MCF 10A (cell line): ENCODE results near the gene BRF1. TPM values are rescaled to one million over a fixed set of nuclear protein-coding genes. Genes with fewer than 3 reads are reported as not detected.

Experiments
- BruUV-seq: library from RNA; stranded (reverse); fragments of 400-500 nt; replicated peaks from 2 replicates; lab custom pipeline; 2021; lab: Mats Ljungman, UMichigan
- CTCF ChIA-PET: fragments of 300-600 bp; sonication (Branson Sonifier 250); formaldehyde crosslinking; extraction: SDS; loops from one replicate; lab custom pipeline; 2021; ENCODE audit warnings: antibody characterized with exemption, inconsistent platforms; lab: Yijun Ruan, JAX
- POLR2A ChIA-PET: fragments of 300-600, 350-650 bp; sonication (Branson Sonifier 250); formaldehyde crosslinking; extraction: SDS; loops from one replicate; lab custom pipeline; 2020; ENCODE audit warnings: antibody characterized with exemption, inconsistent platforms; lab: Yijun Ruan, JAX
- DNase-seq: peaks from one replicate; pipeline ENCODE4 v3.0.0-alpha.2; 2018; ENCODE audit not compliant: unreplicated experiment
- H3K27ac Mint-ChIP-seq: one replicate; pipeline ENCODE4 v1.8.0; 2022; ENCODE audit warnings: mild to moderate bottlenecking, low read depth, mixed read lengths; ENCODE audit not compliant: unreplicated experiment
- H3K27me3 Mint-ChIP-seq: one replicate; pipeline ENCODE4 v1.8.0; 2022; ENCODE audit warnings: mixed read lengths; ENCODE audit not compliant: insufficient read depth, unreplicated experiment
- H3K36me3 Mint-ChIP-seq: one replicate; pipeline ENCODE4 v1.8.0; 2022; ENCODE audit warnings: mild to moderate bottlenecking, moderate library complexity, mixed read lengths; ENCODE audit not compliant: insufficient read depth, unreplicated experiment
- H3K4me1 Mint-ChIP-seq: one replicate; pipeline ENCODE4 v1.8.0; 2022; ENCODE audit warnings: mixed read lengths; ENCODE audit not compliant: insufficient read depth, unreplicated experiment
- H3K4me3 Mint-ChIP-seq: one replicate; pipeline ENCODE4 v1.8.0; 2022; ENCODE audit warnings: mild to moderate bottlenecking, moderate library complexity, mixed read lengths; ENCODE audit not compliant: unreplicated experiment
- H3K9me3 Mint-ChIP-seq: one replicate; pipeline ENCODE4 v1.8.0; 2022; ENCODE audit warnings: mixed read lengths; ENCODE audit not compliant: unreplicated experiment
- CTCF ChIP-seq: fragments of 200-600 bp; IDR thresholded peaks from one replicate; pipeline ENCODE4 v1.8.0; 2022; ENCODE audit warnings: antibody characterized with exemption, mild to moderate bottlenecking; ENCODE audit not compliant: unreplicated experiment
- intact Hi-C: fragments of 100-400 bp; cut with micrococcal nuclease; formaldehyde crosslinking; loops from 2 replicates; pipeline ENCODE4 v1.14.1; 2022
- total RNA-seq: library from RNA; stranded (reverse); gene quantifications from 2 replicates; pipeline ENCODE4 v1.2.3, GENCODE V29; 2022

The BRF1 gene
- total RNA-seq, 1 experiment from 2014 or later: 30.7 TPM

GRCh38 chr14:105208738-105209075 is 92.1 kb downstream of the BRF1 start:
- CTCF ChIA-PET: interaction anchor here (0.6 kb wide), 1 partner anchor 68 kb away, joined by 3 read pairs; no protein-coding TSS in a partner anchor
- intact Hi-C loops: no loop called here
- no peak for TF ChIP-seq CTCF
- H3K4me1 Mint-ChIP-seq: peaks cover 6% of the 10 kb centered on the region
- BruUV-seq: no TSS peak
- no peaks in the 10 kb centered on the region for H3K9me3 Mint-ChIP-seq
- peaks cover 6% of the 10 kb centered on the region for H3K36me3 Mint-ChIP-seq
- DNase-seq: no peak
- POLR2A ChIA-PET: no interaction called here
- no peaks in the 10 kb centered on the region for H3K27me3 Mint-ChIP-seq
- no peak overlapping the region for H3K27ac Mint-ChIP-seq
- no peak overlapping the region for H3K4me3 Mint-ChIP-seq

- CTCF ChIA-PET: interaction anchor here (0.6 kb wide), 1 partner anchor 68 kb away, joined by 3 read pairs; no protein-coding TSS in a partner anchor
- peaks cover 6% of the 10 kb centered on the region for H3K4me1 Mint-ChIP-seq
- TF ChIP-seq CTCF: no peak
- no peak overlapping the region for H3K4me3 Mint-ChIP-seq
- POLR2A ChIA-PET: no interaction called here
- H3K36me3 Mint-ChIP-seq: peaks cover 6% of the 10 kb centered on the region
- no peak overlapping the region for H3K27ac Mint-ChIP-seq
- H3K9me3 Mint-ChIP-seq: no peaks in the 10 kb centered on the region
- no TSS peak for BruUV-seq
- no peaks in the 10 kb centered on the region for H3K27me3 Mint-ChIP-seq
- DNase-seq: no peak
- intact Hi-C loops: no loop called here
Measured at GRCh38 chr14:105207996-105208737, 92.6 kb downstream of the BRF1 start.

DNA sequence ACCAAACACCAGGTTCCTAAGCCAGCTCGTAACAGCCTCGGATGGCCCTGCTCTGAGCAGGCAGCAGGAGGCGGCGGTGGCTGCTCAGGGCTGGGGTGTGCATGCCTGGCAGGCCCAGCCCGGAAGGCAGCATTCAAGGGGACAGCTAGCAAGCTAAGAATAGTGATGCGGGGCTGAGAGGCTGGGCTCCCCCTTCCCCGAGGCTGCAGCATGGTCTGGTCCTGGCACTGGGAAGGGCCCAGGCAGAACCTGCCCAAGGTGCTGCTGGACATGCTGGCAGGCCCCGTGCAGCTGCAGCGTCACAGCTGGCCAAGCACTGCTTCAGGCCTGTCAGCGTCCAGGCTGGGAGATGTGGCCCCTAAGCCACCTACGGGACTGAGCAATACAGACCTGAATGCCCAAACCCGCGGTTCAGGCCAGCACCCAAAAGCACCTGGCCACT is 93.3 kb downstream of the BRF1 start:
- H3K36me3 Mint-ChIP-seq: peaks cover 6% of the 10 kb centered on the region
- peaks cover 6% of the 10 kb centered on the region for H3K4me1 Mint-ChIP-seq
- DNase-seq: no peak
- intact Hi-C loops: no loop called here
- H3K9me3 Mint-ChIP-seq: no peaks in the 10 kb centered on the region
- CTCF ChIA-PET: no interaction called here
- no peak overlapping the region for H3K27ac Mint-ChIP-seq
- no TSS peak for BruUV-seq
- TF ChIP-seq CTCF: no peak
- POLR2A ChIA-PET: no interaction called here
- H3K27me3 Mint-ChIP-seq: no peaks in the 10 kb centered on the region
- no peak overlapping the region for H3K4me3 Mint-ChIP-seq

- DNase-seq: no peak
- peaks cover 6% of the 10 kb centered on the region for H3K4me1 Mint-ChIP-seq
- no peaks in the 10 kb centered on the region for H3K27me3 Mint-ChIP-seq
- CTCF ChIA-PET: interaction anchor here (0.7 kb wide), 1 partner anchor 136 kb away, joined by 3 read pairs; no protein-coding TSS in a partner anchor
- peaks cover 9% of the 10 kb centered on the region for H3K36me3 Mint-ChIP-seq
- TF ChIP-seq CTCF: no peak
- intact Hi-C loops: no loop called here
- no TSS peak for BruUV-seq
- no peak overlapping the region for H3K27ac Mint-ChIP-seq
- POLR2A ChIA-PET: interaction anchor here (0.6 kb wide), 1 partner anchor 42 kb away, joined by 3 read pairs; the partner anchor contains the start of gene BTBD6
- no peak overlapping the region for H3K4me3 Mint-ChIP-seq
- H3K9me3 Mint-ChIP-seq: no peaks in the 10 kb centered on the region
Measured at GRCh38 chr14:105206873-105207272, 93.9 kb downstream of the BRF1 start.
